Measurements from ENCODE around the gene ITM2B.

The ITM2B gene

GRCh38 chr13:48252176-48252575 is 19.2 kb downstream of the ITM2B start:
- TF ChIP-seq ZNF26 (tag by site-specific recombination; IDR thresholded peaks at IDR 0.05) (no peak), HOXD13 (CRISPR knock-in tag; IDR thresholded peaks at IDR 0.05; ENCODE audit: borderline replicate concordance) (no peak), ZNF341 (tag by site-specific recombination; IDR thresholded peaks at IDR 0.05; ENCODE audit: low read depth) (no peak), ZNF366 (tag by site-specific recombination; conservative IDR thresholded peaks at IDR 0.05) (no peak), ZNF639 (tag by site-specific recombination; IDR thresholded peaks at IDR 0.05) (no peak), ZNF175 (tag by site-specific recombination; IDR thresholded peaks at IDR 0.05) (no peak), ZNF548 (tag by site-specific recombination; IDR thresholded peaks at IDR 0.05) (no peak), ZBTB17 (tag by site-specific recombination; IDR thresholded peaks at IDR 0.05) (no peak), ZFP69B (tag by site-specific recombination; IDR thresholded peaks at IDR 0.05) (no peak)
- 0 out of 2 replicates have a peak, but pooled peaks cover 2% of the 10 kb centered on the region for H3K4me1 ChIP-seq (ENCODE audit: control insufficient read depth, insufficient read depth, low read length)
- CTCF ChIA-PET: no interaction called here
- POLR2A ChIA-PET: no interaction called here
- H3K27ac ChIP-seq (ENCODE audit: extremely low read depth, low read depth, low read length): no peak overlapping the region
- no peak overlapping the region for H3K4me3 ChIP-seq (ENCODE audit: low read depth, low read length)
- peaks cover 4 to 31% of the 10 kb centered on the region in 2 experiments for H3K36me3 ChIP-seq (ENCODE audit: control insufficient read depth in 2 of 2, insufficient read depth in 1 of 2, low read length in 2 of 2)
- no peaks in the 10 kb centered on the region for H3K9me3 ChIP-seq (ENCODE audit: control insufficient read depth, insufficient read depth, low read depth, low read length)

- POLR2A ChIA-PET: interaction anchor here (0.7 kb wide), 1 partner anchor 47 kb away, joined by 5 read pairs; no protein-coding TSS in a partner anchor
- no peaks in the 10 kb centered on the region for H3K9me3 ChIP-seq (ENCODE audit: control insufficient read depth, insufficient read depth, low read depth, low read length)
- no peak overlapping the region for H3K27ac ChIP-seq (ENCODE audit: extremely low read depth, low read depth, low read length)
- no peak overlapping the region for H3K4me3 ChIP-seq (ENCODE audit: low read depth, low read length)
- 0 out of 2 replicates have a peak, but pooled peaks cover 2% of the 10 kb centered on the region for H3K4me1 ChIP-seq (ENCODE audit: control insufficient read depth, insufficient read depth, low read length)
- H3K36me3 ChIP-seq (ENCODE audit: control insufficient read depth in 2 of 2, insufficient read depth in 1 of 2, low read length in 2 of 2): peaks cover 4 to 44% of the 10 kb centered on the region in 2 experiments
- TF ChIP-seq ZNF549 (tag by site-specific recombination; IDR thresholded peaks at IDR 0.05): no peak
- TF ChIP-seq ZNF324 (tag by site-specific recombination; IDR thresholded peaks at IDR 0.05): no peak
- CTCF ChIA-PET: no interaction called here
Measured at GRCh38 chr13:48253849-48254248, 20.8 kb downstream of the ITM2B start.

- POLR2A ChIA-PET: no interaction called here
- Histone ChIP-seq H3K4me3 (ENCODE audit: low read depth, low read length) (no peak overlapping the region), H3K27ac (ENCODE audit: extremely low read depth, low read depth, low read length) (no peak overlapping the region), H3K9me3 (ENCODE audit: control insufficient read depth, insufficient read depth, low read depth, low read length) (no peaks in the 10 kb centered on the region), H3K36me3 (ENCODE audit: control insufficient read depth in 2 of 2, insufficient read depth in 1 of 2, low read length in 2 of 2) (peaks cover 4 to 51% of the 10 kb centered on the region in 2 experiments), H3K4me1 (ENCODE audit: control insufficient read depth, insufficient read depth, low read length) (0 out of 2 replicates have a peak, but pooled peaks cover 2% of the 10 kb centered on the region)
- CTCF ChIA-PET: no interaction called here
- 0 out of 2 replicates have a peak, but pooled peaks have one; percentile 20 for TF ChIP-seq ZNF2 (tag by site-specific recombination; IDR thresholded peaks at IDR 0.05)
- TF ChIP-seq ZNF211 (tag by site-specific recombination; IDR thresholded peaks at IDR 0.05; ENCODE audit: low read depth): no peak
- TF ChIP-seq ZNF10 (tag by site-specific recombination; IDR thresholded peaks at IDR 0.05): no peak
- TF ChIP-seq ZBTB49 (tag by site-specific recombination; IDR thresholded peaks at IDR 0.05; ENCODE audit: low read depth): no peak
- no peak for TF ChIP-seq ZNF302 (tag by site-specific recombination; IDR thresholded peaks at IDR 0.05; ENCODE audit: low read depth)
- no peak for TF ChIP-seq ZNF433 (tag by site-specific recombination; IDR thresholded peaks at IDR 0.05; ENCODE audit: low read depth)
- TF ChIP-seq ZNF549 (tag by site-specific recombination; IDR thresholded peaks at IDR 0.05): no peak
- TF ChIP-seq ZNF596 (tag by site-specific recombination; IDR thresholded peaks at IDR 0.05): no peak
- no peak for TF ChIP-seq PBX3 (CRISPR knock-in tag; IDR thresholded peaks at IDR 0.05)
- TF ChIP-seq ZNF571 (tag by site-specific recombination; IDR thresholded peaks at IDR 0.05): no peak
- TF ChIP-seq ZNF221 (tag by site-specific recombination; IDR thresholded peaks at IDR 0.05; ENCODE audit: borderline replicate concordance): no peak
- no peak for TF ChIP-seq EGR2 (tag by site-specific recombination; IDR thresholded peaks at IDR 0.05; ENCODE audit: low read depth)
- peak; percentile 41; the same call in 1 of the 2 replicates for TF ChIP-seq ZSCAN4 (tag by site-specific recombination; IDR thresholded peaks at IDR 0.05)
- no peak for TF ChIP-seq ZNF561 (tag by site-specific recombination; IDR thresholded peaks at IDR 0.05; ENCODE audit: borderline replicate concordance)
- 0 out of 2 replicates have a peak, but pooled peaks have one; percentile 21 for TF ChIP-seq GLI4 (tag by site-specific recombination; IDR thresholded peaks at IDR 0.05)
- TF ChIP-seq ZNF174 (tag by site-specific recombination; IDR thresholded peaks at IDR 0.05): no peak
Measured at GRCh38 chr13:48255090-48255489, 22.1 kb downstream of the ITM2B start.

Measured in HEK293 (cell line).